ENCODE measurements around the gene HIVEP2. TPM values are rescaled to one million over a fixed set of nuclear protein-coding genes. Genes with fewer than 3 reads are reported as not detected.
A peak's percentile ranks its signal among the peaks of the same experiment; 100 is the strongest.

The HIVEP2 gene
- total and polyA plus RNA-seq, 4 experiments from 2014 or later = 5.0 to 92.7 (median 56.7) TPM

- Histone ChIP-seq H3K36me3 (ENCODE audit: insufficient read depth, low read length) (no peaks in the 10 kb centered on the region), H3K4me1 (ENCODE audit: insufficient read depth, low read length) (peaks cover 87% of the 10 kb centered on the region), H3K4me3 (ENCODE audit: low read length in 2 of 2) (no peak overlapping the region), H3K27ac (ENCODE audit: low read depth, low read length) (peak overlapping the region; percentile 41), H3K9me3 (ENCODE audit: control insufficient read depth in 1 of 2, low read length in 2 of 2) (no peaks in the 10 kb centered on the region), H3K27me3 (ENCODE audit: insufficient read depth, low read length) (no peaks in the 10 kb centered on the region)
- peak overlapping the region in 1 of 8 donors; percentile 45 for H3K4me3 Mint-ChIP-seq
- peaks cover 0 to 3% of the 10 kb centered on the region in 2 donors for H3K27me3 Mint-ChIP-seq
- DNase-seq = no peak
- POLR2A ChIA-PET (ENCODE audit: partially characterized antibody) = interaction anchor here (0.9 to 2.3 kb wide), 5 partner anchors 9 to 86 kb away, joined by 3 to 12 read pairs (median 3); no protein-coding TSS in a partner anchor
- H3K36me3 Mint-ChIP-seq = peaks cover 24 to 42% of the 10 kb centered on the region in 2 donors
- no peaks in the 10 kb centered on the region for H3K9me3 Mint-ChIP-seq
- intact Hi-C loops (cut with micrococcal nuclease) = no loop called here
- H3K27ac Mint-ChIP-seq = peak overlapping the region; percentile 0 to 100 (median 39)
- H3K4me1 Mint-ChIP-seq = peaks cover 71 to 86% (median 77%) of the 10 kb centered on the region in 4 donors
- CTCF ChIA-PET (ENCODE audit: partially characterized antibody) = no interaction called here
These were observed 128.5 kb downstream of the HIVEP2 start for GRCh38 chr6:142816486-142816885.

DNA sequence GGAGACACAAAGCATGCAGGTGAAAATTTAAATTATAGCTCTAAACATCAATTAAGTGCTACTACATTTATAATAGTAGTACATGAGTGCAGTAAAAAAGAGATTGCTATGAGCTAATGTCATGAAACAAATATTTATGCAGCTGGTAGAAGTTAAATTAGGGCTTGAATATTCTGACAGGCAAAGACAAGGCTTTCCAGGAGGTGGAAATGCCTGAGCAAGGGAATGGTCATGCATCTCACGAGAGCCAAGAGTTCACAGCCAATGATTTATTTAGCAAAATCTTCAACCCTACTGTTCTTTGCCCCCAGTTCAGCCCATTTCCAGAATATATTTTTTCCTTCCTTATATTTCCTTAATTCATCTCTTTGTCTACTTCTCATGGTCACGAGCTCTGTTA lies 128.9 kb downstream of the HIVEP2 start:
- H3K9me3 Mint-ChIP-seq = no peaks in the 10 kb centered on the region
- H3K4me1 Mint-ChIP-seq = peaks cover 71 to 86% (median 77%) of the 10 kb centered on the region in 4 donors
- H3K4me3 Mint-ChIP-seq = no peak overlapping the region
- peaks cover 0 to 3% of the 10 kb centered on the region in 2 donors for H3K27me3 Mint-ChIP-seq
- Histone ChIP-seq H3K4me3 (ENCODE audit: low read length in 2 of 2) (no peak overlapping the region), H3K4me1 (ENCODE audit: insufficient read depth, low read length) (peaks cover 87% of the 10 kb centered on the region), H3K9me3 (ENCODE audit: control insufficient read depth in 1 of 2, low read length in 2 of 2) (no peaks in the 10 kb centered on the region), H3K27ac (ENCODE audit: low read depth, low read length) (no peak overlapping the region), H3K36me3 (ENCODE audit: insufficient read depth, low read length) (no peaks in the 10 kb centered on the region), H3K27me3 (ENCODE audit: insufficient read depth, low read length) (no peaks in the 10 kb centered on the region)
- POLR2A ChIA-PET (ENCODE audit: partially characterized antibody) = interaction anchor here (1.0 to 2.3 kb wide), 3 partner anchors 8 to 40 kb away, joined by 3 to 12 read pairs (median 4); no protein-coding TSS in a partner anchor
- CTCF ChIA-PET (ENCODE audit: partially characterized antibody) = no interaction called here
- intact Hi-C loops (cut with micrococcal nuclease) = no loop called here
- peaks cover 24 to 41% of the 10 kb centered on the region in 2 donors for H3K36me3 Mint-ChIP-seq
- DNase-seq = no peak
- peak overlapping the region in 4 of 7 donors; percentile 24 to 79 (median 32) for H3K27ac Mint-ChIP-seq

DNA sequence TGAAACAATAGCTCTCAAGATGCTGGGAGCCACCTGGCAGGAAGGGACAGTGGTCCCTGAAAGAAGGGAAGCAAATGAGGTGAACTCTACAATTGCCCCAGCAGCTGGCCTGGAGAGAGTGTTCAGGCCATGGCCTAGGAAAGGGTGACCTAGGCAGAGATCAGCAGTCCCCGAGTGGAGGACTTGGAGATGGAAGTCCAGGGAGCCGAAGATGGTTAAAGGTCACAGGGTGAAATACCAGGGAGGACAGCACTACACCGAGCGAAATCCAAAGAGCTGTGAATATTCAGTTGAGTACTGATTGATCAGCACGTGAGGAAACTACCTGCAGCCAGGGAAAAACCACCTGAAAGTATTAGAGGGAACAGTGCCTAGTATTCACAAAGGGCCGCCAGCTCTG lies 133.1 kb downstream of the HIVEP2 start:
- no peaks in the 10 kb centered on the region for H3K36me3 ChIP-seq (ENCODE audit: insufficient read depth, low read length)
- Mint-ChIP-seq H3K27ac (peak overlapping the region; percentile 1 to 81 (median 56)), H3K4me3 (peak overlapping the region in 7 of 8 donors; percentile 7 to 80 (median 26)), H3K27me3 (no peaks in the 10 kb centered on the region), H3K9me3 (no peaks in the 10 kb centered on the region), H3K4me1 (peaks cover 75 to 88% (median 79%) of the 10 kb centered on the region in 4 donors), H3K36me3 (peaks cover 43 to 46% of the 10 kb centered on the region in 2 donors)
- CTCF ChIA-PET (ENCODE audit: partially characterized antibody) = interaction anchor here (1.2 to 1.5 kb wide), 2 partner anchors 9 to 65 kb away, joined by 3 to 5 read pairs; no protein-coding TSS in a partner anchor
- H3K27me3 ChIP-seq (ENCODE audit: insufficient read depth, low read length) = no peaks in the 10 kb centered on the region
- no peaks in the 10 kb centered on the region for H3K9me3 ChIP-seq (ENCODE audit: control insufficient read depth in 1 of 2, low read length in 2 of 2)
- DNase-seq = peak in 1 of 5 donors; percentile 34
- intact Hi-C loops (cut with micrococcal nuclease) = no loop called here
- POLR2A ChIA-PET (ENCODE audit: partially characterized antibody) = interaction anchor here (1.0 to 1.8 kb wide), 4 partner anchors 33 to 102 kb away, joined by 3 to 5 read pairs (median 4); no protein-coding TSS in a partner anchor
- H3K4me3 ChIP-seq (ENCODE audit: low read length in 2 of 2) = no peak overlapping the region
- H3K4me1 ChIP-seq (ENCODE audit: insufficient read depth, low read length) = peaks cover 77% of the 10 kb centered on the region
- no peak overlapping the region for H3K27ac ChIP-seq (ENCODE audit: low read depth, low read length)

- H3K4me1 Mint-ChIP-seq = peaks cover 75 to 88% (median 79%) of the 10 kb centered on the region in 4 donors
These were observed 133.9 kb downstream of the HIVEP2 start for GRCh38 chr6:142810952-142811514.

DNA sequence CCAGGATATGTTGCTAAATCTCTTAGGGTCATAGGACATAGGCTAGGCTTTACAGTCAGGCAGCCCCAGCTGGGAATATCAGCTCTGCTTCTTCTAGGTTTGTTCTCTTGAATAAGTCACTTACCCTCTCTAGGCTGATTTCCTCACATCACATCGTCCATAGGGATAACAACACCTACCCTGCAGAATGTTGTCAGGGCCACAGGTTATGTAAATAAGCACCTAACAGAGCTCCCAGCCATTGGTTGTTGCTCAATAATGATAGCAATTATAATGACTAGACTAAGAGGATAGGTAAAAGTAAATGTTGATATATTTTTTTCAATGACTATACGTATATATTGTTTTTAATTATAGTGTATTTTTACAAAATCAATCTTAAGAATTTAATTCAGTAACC lies 135.0 kb downstream of the HIVEP2 start:
- ChIA-PET CTCF (ENCODE audit: partially characterized antibody) (no interaction called here), POLR2A (ENCODE audit: partially characterized antibody) (interaction anchor here (1.8 kb wide), 1 partner anchor 20 kb away, joined by 3 read pairs; no protein-coding TSS in a partner anchor)
- intact Hi-C loops (cut with micrococcal nuclease) = no loop called here
- Histone ChIP-seq H3K27ac (ENCODE audit: low read depth, low read length) (no peak overlapping the region), H3K27me3 (ENCODE audit: insufficient read depth, low read length) (no peaks in the 10 kb centered on the region), H3K4me3 (ENCODE audit: low read length in 2 of 2) (no peak overlapping the region), H3K9me3 (ENCODE audit: control insufficient read depth in 1 of 2, low read length in 2 of 2) (no peaks in the 10 kb centered on the region), H3K4me1 (ENCODE audit: insufficient read depth, low read length) (peaks cover 79% of the 10 kb centered on the region), H3K36me3 (ENCODE audit: insufficient read depth, low read length) (no peaks in the 10 kb centered on the region)
- no peak for DNase-seq
- Mint-ChIP-seq H3K27me3 (no peaks in the 10 kb centered on the region), H3K36me3 (peaks cover 43 to 53% of the 10 kb centered on the region in 2 donors), H3K4me3 (no peak overlapping the region), H3K9me3 (no peaks in the 10 kb centered on the region), H3K4me1 (peaks cover 80 to 90% (median 84%) of the 10 kb centered on the region in 4 donors), H3K27ac (no peak overlapping the region)

More at GRCh38 chr6:142810952-142811514, 133.9 kb downstream of the HIVEP2 start:
- no peak overlapping the region for H3K4me3 ChIP-seq (ENCODE audit: low read length in 2 of 2)
- H3K4me1 ChIP-seq (ENCODE audit: insufficient read depth, low read length) = peaks cover 78% of the 10 kb centered on the region
- ChIA-PET POLR2A (ENCODE audit: partially characterized antibody) (interaction anchor here (0.6 to 1.8 kb wide), 7 partner anchors 21 to 1539 kb away, joined by 3 to 5 read pairs (median 3); no protein-coding TSS in a partner anchor), CTCF (ENCODE audit: partially characterized antibody) (interaction anchor here (1.1 to 1.5 kb wide), 2 partner anchors 10 to 32 kb away, joined by 5 to 6 read pairs; no protein-coding TSS in a partner anchor)
- H3K36me3 ChIP-seq (ENCODE audit: insufficient read depth, low read length) = no peaks in the 10 kb centered on the region
- Mint-ChIP-seq H3K36me3 (peaks cover 41 to 50% of the 10 kb centered on the region in 2 donors), H3K27me3 (no peaks in the 10 kb centered on the region), H3K27ac (peak overlapping the region; percentile 34 to 81 (median 69)), H3K9me3 (no peaks in the 10 kb centered on the region), H3K4me3 (peak overlapping the region in 7 of 8 donors; percentile 4 to 85 (median 61))
- peak in 2 of 5 donors; percentile 37 to 47 for DNase-seq
- H3K27me3 ChIP-seq (ENCODE audit: insufficient read depth, low read length) = no peaks in the 10 kb centered on the region
- H3K27ac ChIP-seq (ENCODE audit: low read depth, low read length) = no peak overlapping the region
- no peaks in the 10 kb centered on the region for H3K9me3 ChIP-seq (ENCODE audit: control insufficient read depth in 1 of 2, low read length in 2 of 2)
- intact Hi-C loops (cut with micrococcal nuclease) = no loop called here

DNA sequence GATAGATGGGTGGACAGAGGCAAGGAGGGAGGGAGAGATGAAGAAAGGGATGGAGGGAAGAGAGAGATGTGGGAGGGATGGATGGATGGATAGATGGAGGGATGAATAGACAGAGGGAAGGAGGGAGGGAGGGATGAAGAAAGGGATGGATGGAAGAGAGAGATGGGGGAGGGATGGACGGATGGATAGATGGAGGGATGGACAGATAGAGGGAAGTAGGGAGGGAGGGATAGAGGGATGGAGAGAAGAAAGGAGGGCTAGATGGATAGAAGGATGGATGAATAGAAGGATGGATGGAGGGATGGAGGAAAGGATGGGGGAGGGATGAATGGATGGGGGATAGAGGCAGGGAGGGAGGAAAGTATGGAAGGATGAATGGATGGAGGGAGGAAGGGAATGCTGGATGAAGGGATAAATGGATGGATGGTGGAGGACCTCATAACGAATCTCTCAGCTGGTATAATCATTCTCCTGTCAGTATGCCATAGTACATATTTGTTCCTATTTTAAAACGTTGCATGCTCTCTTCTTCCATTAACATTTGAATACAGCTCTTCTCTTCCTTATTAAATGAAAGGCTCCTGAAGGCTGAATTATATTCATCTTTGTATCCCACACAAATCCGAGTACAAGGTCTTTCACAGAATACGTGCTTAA lies 136.4 kb downstream of the HIVEP2 start:
- Histone ChIP-seq H3K27me3 (ENCODE audit: insufficient read depth, low read length) (no peaks in the 10 kb centered on the region), H3K4me1 (ENCODE audit: insufficient read depth, low read length) (peaks cover 79% of the 10 kb centered on the region), H3K27ac (ENCODE audit: low read depth, low read length) (no peak overlapping the region), H3K9me3 (ENCODE audit: control insufficient read depth in 1 of 2, low read length in 2 of 2) (no peaks in the 10 kb centered on the region), H3K4me3 (ENCODE audit: low read length in 2 of 2) (no peak overlapping the region), H3K36me3 (ENCODE audit: insufficient read depth, low read length) (no peaks in the 10 kb centered on the region)
- Mint-ChIP-seq H3K27me3 (no peaks in the 10 kb centered on the region), H3K9me3 (no peaks in the 10 kb centered on the region), H3K36me3 (peaks cover 33 to 42% of the 10 kb centered on the region in 2 donors), H3K4me1 (peaks cover 79 to 90% (median 84%) of the 10 kb centered on the region in 4 donors), H3K27ac (peak overlapping the region in 5 of 7 donors; percentile 11 to 87 (median 24)), H3K4me3 (peak overlapping the region in 1 of 8 donors; percentile 6)
- POLR2A ChIA-PET (ENCODE audit: partially characterized antibody) = no interaction called here
- no peak for DNase-seq
- intact Hi-C loops (cut with micrococcal nuclease) = no loop called here
- CTCF ChIA-PET (ENCODE audit: partially characterized antibody) = interaction anchor here (1.5 kb wide), 1 partner anchor 14 kb away, joined by 6 read pairs; no protein-coding TSS in a partner anchor

GRCh38 chr6:142805042-142805441 lies 139.9 kb downstream of the HIVEP2 start:
- Histone ChIP-seq H3K9me3 (ENCODE audit: control insufficient read depth in 1 of 2, low read length in 2 of 2) (no peaks in the 10 kb centered on the region), H3K4me3 (ENCODE audit: low read length in 2 of 2) (no peak overlapping the region), H3K27ac (ENCODE audit: low read depth, low read length) (no peak overlapping the region), H3K27me3 (ENCODE audit: insufficient read depth, low read length) (no peaks in the 10 kb centered on the region), H3K4me1 (ENCODE audit: insufficient read depth, low read length) (peaks cover 91% of the 10 kb centered on the region), H3K36me3 (ENCODE audit: insufficient read depth, low read length) (no peaks in the 10 kb centered on the region)
- H3K9me3 Mint-ChIP-seq = no peaks in the 10 kb centered on the region
- H3K36me3 Mint-ChIP-seq = peaks cover 32 to 47% of the 10 kb centered on the region in 2 donors
- DNase-seq = no peak
- intact Hi-C loops (cut with micrococcal nuclease) = no loop called here
- no peaks in the 10 kb centered on the region for H3K27me3 Mint-ChIP-seq
- ChIA-PET POLR2A (ENCODE audit: partially characterized antibody) (interaction anchor here (0.6 to 4.3 kb wide), 4 partner anchors 14 to 31 kb away, joined by 3 to 16 read pairs (median 3); no protein-coding TSS in a partner anchor), CTCF (ENCODE audit: partially characterized antibody) (interaction anchor here (1.2 to 1.8 kb wide), 2 partner anchors 11 to 19 kb away, joined by 3 to 4 read pairs; no protein-coding TSS in a partner anchor)
- H3K4me3 Mint-ChIP-seq = peak overlapping the region in 2 of 8 donors; percentile 19 to 23
- peaks cover 75 to 96% (median 85%) of the 10 kb centered on the region in 4 donors for H3K4me1 Mint-ChIP-seq
- H3K27ac Mint-ChIP-seq = peak overlapping the region in 6 of 7 donors; percentile 36 to 79 (median 65)
